ENCODE measurements around the gene SOD1.

The SOD1 gene

GRCh38 chr21:31666445-31667010 lies 7.0 kb downstream of the SOD1 start:
- H3K4me3 Mint-ChIP-seq = no peak overlapping the region
- peaks cover 80% of the 10 kb centered on the region for H3K4me1 Mint-ChIP-seq
- H3K27me3 Mint-ChIP-seq (ENCODE audit: low read depth, poor library complexity) = no peaks in the 10 kb centered on the region
- TF ChIP-seq, protein P1, sequence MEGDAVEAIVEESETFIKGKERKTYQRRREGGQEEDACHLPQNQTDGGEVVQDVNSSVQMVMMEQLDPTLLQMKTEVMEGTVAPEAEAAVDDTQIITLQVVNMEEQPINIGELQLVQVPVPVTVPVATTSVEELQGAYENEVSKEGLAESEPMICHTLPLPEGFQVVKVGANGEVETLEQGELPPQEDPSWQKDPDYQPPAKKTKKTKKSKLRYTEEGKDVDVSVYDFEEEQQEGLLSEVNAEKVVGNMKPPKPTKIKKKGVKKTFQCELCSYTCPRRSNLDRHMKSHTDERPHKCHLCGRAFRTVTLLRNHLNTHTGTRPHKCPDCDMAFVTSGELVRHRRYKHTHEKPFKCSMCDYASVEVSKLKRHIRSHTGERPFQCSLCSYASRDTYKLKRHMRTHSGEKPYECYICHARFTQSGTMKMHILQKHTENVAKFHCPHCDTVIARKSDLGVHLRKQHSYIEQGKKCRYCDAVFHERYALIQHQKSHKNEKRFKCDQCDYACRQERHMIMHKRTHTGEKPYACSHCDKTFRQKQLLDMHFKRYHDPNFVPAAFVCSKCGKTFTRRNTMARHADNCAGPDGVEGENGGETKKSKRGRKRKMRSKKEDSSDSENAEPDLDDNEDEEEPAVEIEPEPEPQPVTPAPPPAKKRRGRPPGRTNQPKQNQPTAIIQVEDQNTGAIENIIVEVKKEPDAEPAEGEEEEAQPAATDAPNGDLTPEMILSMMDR (IDR thresholded peaks at IDR 0.05) = no peak
- DNase-seq = no peak
- H3K27ac Mint-ChIP-seq = peak overlapping the region; percentile 57
- peaks cover 69% of the 10 kb centered on the region for H3K36me3 Mint-ChIP-seq (ENCODE audit: low read depth)
- peaks cover 5% of the 10 kb centered on the region for H3K9me3 Mint-ChIP-seq

DNA sequence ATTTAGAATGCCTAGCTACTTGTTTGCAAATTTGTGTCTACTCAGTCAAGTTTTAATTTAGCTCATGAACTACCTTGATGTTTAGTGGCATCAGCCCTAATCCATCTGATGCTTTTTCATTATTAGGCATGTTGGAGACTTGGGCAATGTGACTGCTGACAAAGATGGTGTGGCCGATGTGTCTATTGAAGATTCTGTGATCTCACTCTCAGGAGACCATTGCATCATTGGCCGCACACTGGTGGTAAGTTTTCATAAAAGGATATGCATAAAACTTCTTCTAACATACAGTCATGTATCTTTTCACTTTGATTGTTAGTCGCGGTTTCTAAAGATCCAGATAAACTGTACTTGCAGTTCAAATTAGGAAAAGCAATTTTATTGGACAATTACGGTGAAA lies 7.6 kb downstream of the SOD1 start:
- Mint-ChIP-seq H3K36me3 (ENCODE audit: low read depth) (peaks cover 68% of the 10 kb centered on the region), H3K27me3 (ENCODE audit: low read depth, poor library complexity) (no peaks in the 10 kb centered on the region), H3K4me3 (no peak overlapping the region), H3K9me3 (no peaks in the 10 kb centered on the region), H3K4me1 (peaks cover 81% of the 10 kb centered on the region), H3K27ac (peak overlapping the region; percentile 57)
- DNase-seq = no peak
- TF ChIP-seq, protein P1 (IDR thresholded peaks at IDR 0.05) = no peak

DNA sequence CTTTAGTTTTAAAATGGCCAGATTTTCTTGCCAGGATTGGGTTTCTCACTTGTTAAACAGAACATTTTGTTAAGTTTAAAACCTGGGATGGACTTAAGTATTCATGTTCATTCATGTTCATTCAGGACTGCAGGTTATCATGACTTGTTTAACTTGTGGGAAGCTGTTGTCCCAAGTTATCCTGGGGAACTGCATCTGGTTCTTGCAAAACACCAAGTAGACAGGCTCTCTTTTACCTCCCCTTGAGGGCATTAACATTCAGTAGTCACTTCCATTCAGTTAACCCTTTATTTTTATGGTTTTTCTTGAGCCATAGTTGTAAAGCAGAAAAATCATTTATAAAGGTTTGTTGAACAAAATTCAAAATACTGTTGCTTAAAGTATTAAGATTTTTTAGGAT lies 8.1 kb downstream of the SOD1 start:
- H3K36me3 Mint-ChIP-seq (ENCODE audit: low read depth) = peaks cover 66% of the 10 kb centered on the region
- no peak overlapping the region for H3K27ac Mint-ChIP-seq
- H3K4me3 Mint-ChIP-seq = no peak overlapping the region
- H3K4me1 Mint-ChIP-seq = peaks cover 76% of the 10 kb centered on the region
- TF ChIP-seq, protein P1 (IDR thresholded peaks at IDR 0.05) = no peak
- no peak for DNase-seq
- no peaks in the 10 kb centered on the region for H3K27me3 Mint-ChIP-seq (ENCODE audit: low read depth, poor library complexity)
- no peaks in the 10 kb centered on the region for H3K9me3 Mint-ChIP-seq

GRCh38 chr21:31668651-31669491 lies 9.4 kb downstream of the SOD1 start:
- Mint-ChIP-seq H3K9me3 (no peaks in the 10 kb centered on the region), H3K36me3 (ENCODE audit: low read depth) (peaks cover 55% of the 10 kb centered on the region), H3K27ac (peak overlapping the region; percentile 79), H3K4me1 (peaks cover 68% of the 10 kb centered on the region), H3K4me3 (no peak overlapping the region), H3K27me3 (ENCODE audit: low read depth, poor library complexity) (no peaks in the 10 kb centered on the region)
- DNase-seq = no peak
- TF ChIP-seq, protein P1 (IDR thresholded peaks at IDR 0.05) = no peak

- H3K27me3 Mint-ChIP-seq (ENCODE audit: low read depth, poor library complexity) = no peaks in the 10 kb centered on the region
- no peaks in the 10 kb centered on the region for H3K9me3 Mint-ChIP-seq
- H3K27ac Mint-ChIP-seq = peak overlapping the region; percentile 86
- no peak overlapping the region for H3K4me3 Mint-ChIP-seq
- TF ChIP-seq, protein P1 (IDR thresholded peaks at IDR 0.05) = no peak
- peaks cover 57% of the 10 kb centered on the region for H3K4me1 Mint-ChIP-seq
- DNase-seq = no peak
- peaks cover 49% of the 10 kb centered on the region for H3K36me3 Mint-ChIP-seq (ENCODE audit: low read depth)
These were observed 10.6 kb downstream of the SOD1 start for GRCh38 chr21:31670070-31670469.

Measured in nephron progenitor cell (in vitro differentiated cells).